Breast epithelium (tissue), 4 donors: Measurements from ENCODE around the gene SMAD7. TPM values are rescaled to one million over a fixed set of nuclear protein-coding genes. Genes with fewer than 3 reads are reported as not detected.

ENCODE experiments used
- DNase-seq, 2 donors: peaks; one replicate each; pipeline ENCODE4 v3.0.0-alpha.2; 2019; ENCODE audit warnings: low spot score in 2 of 2
- H3K27ac ChIP-seq, 2 donors: fragments of 200-600 bp; sonication (generic) in 1 of 2; one replicate each; pipeline ENCODE4 v1.5.1; 2016 to 2019; ENCODE audit warnings: mild to moderate bottlenecking in 1 of 2
- H3K27me3 ChIP-seq, 2 donors: fragments of 200-600 bp; sonication (generic) in 1 of 2; one replicate each; pipeline versions ENCODE4 v1.5.1 to v1.6.0; 2017 to 2019; ENCODE audit warnings: control low read depth in 1 of 2, mild to moderate bottlenecking in 1 of 2
- H3K36me3 ChIP-seq: fragments of 200-600 bp; one replicate; pipeline ENCODE4 v1.5.1; 2019
- H3K4me1 ChIP-seq, 2 donors: fragments of 200-600 bp; sonication (generic); one replicate each; pipeline ENCODE4 v1.5.1; 2016 to 2019; ENCODE audit warnings: control low read depth in 1 of 2
- H3K4me3 ChIP-seq, 3 donors: fragments of 200-600 bp; sonication (generic); 1 replicate in 2 of 3; 2 replicates in 1 of 3; pipeline ENCODE4 v1.5.1; 2016 to 2019; ENCODE audit warnings: mild to moderate bottlenecking in 3 of 3, moderate library complexity in 2 of 3
- H3K9me3 ChIP-seq, 2 donors: fragments of 200-600 bp; sonication (generic) in 1 of 2; one replicate each; pipeline ENCODE4 v1.5.1; 2016 to 2019; ENCODE audit warnings: control low read depth in 1 of 2
- POLR2A ChIP-seq: fragments of 450-650 bp; IDR thresholded peaks from one replicate; pipeline ENCODE4 v1.6.1; 2016; ENCODE audit warnings: antibody characterized with exemption, mild to moderate bottlenecking, moderate library complexity
- POLR2AphosphoS5 ChIP-seq, 3 donors: sonication (generic); formaldehyde crosslinking; IDR thresholded peaks; one replicate each; pipeline ENCODE4 v1.6.1; 2017; ENCODE audit warnings: antibody characterized with exemption in 3 of 3
- intact Hi-C: fragments of 100-400 bp; cut with DNase I; formaldehyde crosslinking; loops from one replicate; pipeline ENCODE4 v1.15.1; 2023; ENCODE audit warnings: low total_unique reads
- total RNA-seq, 3 donors: library from RNA; depleted of rRNA; stranded (reverse); fragments of >200 nt; gene quantifications; one replicate each; pipeline ENCODE4 v1.1.0, GENCODE V29; 2016
- TF ChIP-seq, protein P1 (sequence below), 3 donors: fragments of 450-650 bp; IDR thresholded peaks; one replicate each; pipeline ENCODE4 v1.5.1; 2016 to 2017; ENCODE audit warnings: antibody characterized with exemption in 3 of 3, mild to moderate bottlenecking in 3 of 3, moderate library complexity in 3 of 3

The SMAD7 gene
- total RNA-seq, 3 donors from 2014 or later, result 17.4 to 21.2 (median 20.6) TPM

DNA sequence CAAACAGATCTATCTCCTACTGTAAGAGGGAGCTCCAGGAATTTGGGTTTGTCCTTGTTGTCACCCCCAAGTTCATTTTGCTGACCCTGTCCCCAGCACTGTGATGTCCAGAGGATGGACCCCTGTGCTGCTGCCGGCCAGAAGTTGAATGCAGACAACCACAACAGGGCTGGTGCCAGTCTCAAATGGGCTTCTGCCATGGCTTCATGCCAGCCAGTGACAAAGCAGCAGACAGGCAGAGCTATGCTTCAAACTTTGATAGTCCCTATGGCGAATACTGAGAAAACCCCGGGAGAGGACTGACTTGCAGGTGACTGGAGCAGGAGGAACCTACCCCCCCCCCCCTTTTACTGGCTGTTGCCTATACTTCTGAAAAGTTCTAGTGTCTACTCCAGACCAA is 3.2 kb downstream of the SMAD7 start:
- Histone ChIP-seq H3K36me3 (no peaks in the 10 kb centered on the region), H3K27ac (peak overlapping the region; percentile 73 to 99), H3K4me1 (peaks cover 8 to 26% of the 10 kb centered on the region in 2 donors), H3K9me3 (no peaks in the 10 kb centered on the region), H3K27me3 (no peaks in the 10 kb centered on the region), H3K4me3 (peak overlapping the region; percentile 90 to 97 (median 91))
- no peak for TF ChIP-seq POLR2AphosphoS5 (IDR thresholded peaks at IDR 0.05)
- no peak for TF ChIP-seq POLR2A
- TF ChIP-seq, protein P1, sequence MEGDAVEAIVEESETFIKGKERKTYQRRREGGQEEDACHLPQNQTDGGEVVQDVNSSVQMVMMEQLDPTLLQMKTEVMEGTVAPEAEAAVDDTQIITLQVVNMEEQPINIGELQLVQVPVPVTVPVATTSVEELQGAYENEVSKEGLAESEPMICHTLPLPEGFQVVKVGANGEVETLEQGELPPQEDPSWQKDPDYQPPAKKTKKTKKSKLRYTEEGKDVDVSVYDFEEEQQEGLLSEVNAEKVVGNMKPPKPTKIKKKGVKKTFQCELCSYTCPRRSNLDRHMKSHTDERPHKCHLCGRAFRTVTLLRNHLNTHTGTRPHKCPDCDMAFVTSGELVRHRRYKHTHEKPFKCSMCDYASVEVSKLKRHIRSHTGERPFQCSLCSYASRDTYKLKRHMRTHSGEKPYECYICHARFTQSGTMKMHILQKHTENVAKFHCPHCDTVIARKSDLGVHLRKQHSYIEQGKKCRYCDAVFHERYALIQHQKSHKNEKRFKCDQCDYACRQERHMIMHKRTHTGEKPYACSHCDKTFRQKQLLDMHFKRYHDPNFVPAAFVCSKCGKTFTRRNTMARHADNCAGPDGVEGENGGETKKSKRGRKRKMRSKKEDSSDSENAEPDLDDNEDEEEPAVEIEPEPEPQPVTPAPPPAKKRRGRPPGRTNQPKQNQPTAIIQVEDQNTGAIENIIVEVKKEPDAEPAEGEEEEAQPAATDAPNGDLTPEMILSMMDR (IDR thresholded peaks at IDR 0.05), result no peak
- intact Hi-C loops, result no loop called here
- no peak for DNase-seq

DNA sequence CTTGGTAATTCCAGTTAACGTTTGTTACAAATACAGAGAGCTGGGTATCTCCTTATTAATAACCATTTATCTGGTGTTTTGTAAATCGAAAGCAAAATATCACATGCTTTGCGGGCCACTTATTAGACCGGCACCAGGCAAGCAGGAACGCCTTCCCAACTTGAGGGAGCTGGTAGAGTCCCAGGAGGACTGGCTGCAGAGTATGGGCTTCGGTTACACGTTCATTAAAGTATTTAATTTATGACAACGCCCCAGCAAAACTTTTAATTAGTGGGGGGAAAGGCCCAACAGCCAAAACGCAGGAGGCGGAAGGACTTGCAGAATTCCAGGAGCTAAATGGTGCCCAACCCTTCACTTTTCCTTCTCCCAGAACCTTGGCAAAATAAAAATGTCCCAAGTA is 3.7 kb downstream of the SMAD7 start:
- no peaks in the 10 kb centered on the region for H3K36me3 ChIP-seq
- peaks cover 8 to 26% of the 10 kb centered on the region in 2 donors for H3K4me1 ChIP-seq
- no peaks in the 10 kb centered on the region for H3K27me3 ChIP-seq
- no peaks in the 10 kb centered on the region for H3K9me3 ChIP-seq
- TF ChIP-seq, protein P1 (IDR thresholded peaks at IDR 0.05), result no peak
- TF ChIP-seq POLR2A (no peak), POLR2AphosphoS5 (IDR thresholded peaks at IDR 0.05) (no peak)
- peak overlapping the region; percentile 90 to 97 (median 91) for H3K4me3 ChIP-seq
- no peak for DNase-seq
- intact Hi-C loops, result no loop called here
- H3K27ac ChIP-seq, result peak overlapping the region; percentile 73 to 99

DNA sequence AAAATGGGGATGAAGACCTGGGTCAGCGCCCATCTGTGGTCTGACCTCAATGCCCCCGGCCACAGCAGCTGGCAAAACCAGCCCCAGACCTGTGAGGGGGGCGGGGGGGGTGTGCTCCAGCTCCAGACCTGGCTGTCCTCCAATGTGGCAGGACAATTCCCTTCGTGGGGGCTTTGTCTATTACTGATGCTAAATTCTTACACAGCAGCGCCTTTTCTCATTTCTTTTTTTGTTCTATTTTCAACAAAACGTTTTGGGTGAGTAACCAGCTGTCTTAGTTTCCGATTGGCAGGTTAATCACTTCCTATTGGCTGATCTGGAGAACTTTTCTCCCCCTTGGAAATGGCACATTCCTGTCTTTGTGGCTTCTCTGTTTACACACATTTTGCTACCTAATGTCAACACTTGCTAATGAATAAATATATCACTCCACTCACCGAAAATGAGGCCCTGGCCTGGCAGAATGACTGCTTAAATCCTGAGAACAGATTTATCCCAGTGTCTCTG is 4.4 kb downstream of the SMAD7 start:
- peaks cover 8 to 26% of the 10 kb centered on the region in 2 donors for H3K4me1 ChIP-seq
- no peaks in the 10 kb centered on the region for H3K36me3 ChIP-seq
- intact Hi-C loops, result no loop called here
- no peak for DNase-seq
- TF ChIP-seq, protein P1 (IDR thresholded peaks at IDR 0.05), result no peak
- TF ChIP-seq POLR2AphosphoS5 (IDR thresholded peaks at IDR 0.05), result peak in 1 of 3 donors; percentile 25
- H3K9me3 ChIP-seq, result no peaks in the 10 kb centered on the region
- no peaks in the 10 kb centered on the region for H3K27me3 ChIP-seq
- H3K4me3 ChIP-seq, result peak overlapping the region; percentile 90 to 97 (median 91)
- peak overlapping the region; percentile 73 to 99 for H3K27ac ChIP-seq

DNA sequence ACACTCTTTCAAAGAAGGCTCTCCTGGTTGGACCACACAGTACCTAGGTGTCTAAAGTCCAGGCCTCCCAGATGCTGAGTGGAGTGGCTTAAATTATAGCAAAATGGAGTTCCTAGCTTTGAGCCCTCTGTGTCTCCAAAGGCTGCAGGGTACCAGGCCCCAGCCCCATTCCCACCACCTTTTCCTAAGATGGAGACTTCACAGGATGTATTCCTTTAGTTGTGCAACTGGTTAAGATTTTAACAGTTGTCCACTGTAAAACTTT is 4.9 kb downstream of the SMAD7 start:
- intact Hi-C loops, result no loop called here

DNA sequence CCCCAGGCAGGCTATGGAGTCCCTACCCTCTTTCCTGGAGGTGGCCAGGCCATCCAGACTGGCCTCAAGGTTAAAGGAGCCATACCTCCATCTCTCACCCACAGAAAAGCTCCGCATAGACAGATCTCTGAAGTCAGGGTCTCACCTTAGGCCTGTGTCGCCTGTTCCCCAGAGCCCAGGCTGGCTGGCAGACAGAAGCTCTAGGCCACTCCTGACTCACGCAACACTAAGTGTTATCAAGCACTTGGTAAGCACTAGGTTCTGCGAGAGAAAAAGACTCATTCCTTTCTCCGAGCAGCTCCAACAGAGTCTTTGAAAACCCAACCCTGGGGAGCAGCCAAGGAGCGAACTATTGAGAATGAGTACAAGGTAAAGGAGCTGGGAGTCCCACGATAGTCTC is 6.1 kb downstream of the SMAD7 start:
- H3K27me3 ChIP-seq, result no peaks in the 10 kb centered on the region
- H3K9me3 ChIP-seq, result no peaks in the 10 kb centered on the region
- H3K27ac ChIP-seq, result peak overlapping the region in 1 of 2 donors; percentile 29
- DNase-seq, result no peak
- TF ChIP-seq, protein P1 (IDR thresholded peaks at IDR 0.05), result no peak
- TF ChIP-seq POLR2A (no peak), POLR2AphosphoS5 (IDR thresholded peaks at IDR 0.05) (no peak)
- no peak overlapping the region for H3K4me3 ChIP-seq
- no peaks in the 10 kb centered on the region for H3K36me3 ChIP-seq
- intact Hi-C loops, result no loop called here
- peaks cover 11 to 32% of the 10 kb centered on the region in 2 donors for H3K4me1 ChIP-seq

More for the DNA sequence above, 4.9 kb downstream of the SMAD7 start:
- H3K4me1 ChIP-seq, result peaks cover 8 to 26% of the 10 kb centered on the region in 2 donors
- DNase-seq, result no peak
- no peaks in the 10 kb centered on the region for H3K9me3 ChIP-seq
- no peaks in the 10 kb centered on the region for H3K36me3 ChIP-seq
- H3K4me3 ChIP-seq, result peak overlapping the region in 1 of 3 donors; percentile 6
- TF ChIP-seq POLR2AphosphoS5 (IDR thresholded peaks at IDR 0.05), result no peak
- no peaks in the 10 kb centered on the region for H3K27me3 ChIP-seq
- H3K27ac ChIP-seq, result peak overlapping the region in 1 of 2 donors; percentile 73
